EL (cell line): ENCODE data around the gene PFN1.
A peak's percentile ranks its signal among the peaks of the same experiment; 100 is the strongest.
"Not testable (repeated sequence)": the region's sequence is repeated elsewhere in the genome, so short reads cannot be mapped to it uniquely, and the experiment has no call there.

Experiments used
- DNase-seq: peaks from one replicate; pipeline ENCODE4 v3.0.0-alpha.2; 2016

PFN1 gene

DNA sequence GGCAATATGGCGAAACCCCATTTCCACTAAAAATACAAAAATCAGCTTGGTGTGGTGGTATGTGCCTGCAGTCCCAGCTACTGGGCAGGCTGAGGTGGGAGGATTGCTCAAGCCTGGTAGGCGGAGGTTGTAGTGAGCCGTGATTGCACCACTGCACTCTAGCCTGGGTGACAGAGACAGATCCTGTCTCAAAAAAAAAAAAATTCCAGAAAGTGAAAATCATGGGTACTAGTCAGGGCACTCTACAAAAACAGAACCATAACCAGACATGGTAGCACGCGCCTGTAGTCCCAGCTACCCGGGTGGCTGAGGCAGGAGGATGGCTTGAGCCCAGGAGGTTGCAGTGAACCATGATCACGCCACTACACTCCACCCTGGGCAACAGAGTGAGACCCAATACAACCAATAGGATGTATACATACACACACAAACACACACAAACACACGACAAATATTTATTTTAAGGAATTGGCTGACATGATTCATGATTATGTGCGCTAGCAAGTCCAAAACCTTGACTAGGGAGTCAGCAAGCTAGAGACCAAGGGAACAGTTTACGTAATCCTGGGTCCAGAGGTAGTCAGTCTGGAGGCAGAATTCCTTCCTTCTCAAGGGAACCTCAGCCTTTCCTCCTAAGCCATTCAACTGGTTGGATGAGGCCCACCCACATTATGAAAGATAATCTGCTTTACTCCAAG lies 27.8 kb downstream of the PFN1 start:
- peak; percentile 28 for DNase-seq

DNA sequence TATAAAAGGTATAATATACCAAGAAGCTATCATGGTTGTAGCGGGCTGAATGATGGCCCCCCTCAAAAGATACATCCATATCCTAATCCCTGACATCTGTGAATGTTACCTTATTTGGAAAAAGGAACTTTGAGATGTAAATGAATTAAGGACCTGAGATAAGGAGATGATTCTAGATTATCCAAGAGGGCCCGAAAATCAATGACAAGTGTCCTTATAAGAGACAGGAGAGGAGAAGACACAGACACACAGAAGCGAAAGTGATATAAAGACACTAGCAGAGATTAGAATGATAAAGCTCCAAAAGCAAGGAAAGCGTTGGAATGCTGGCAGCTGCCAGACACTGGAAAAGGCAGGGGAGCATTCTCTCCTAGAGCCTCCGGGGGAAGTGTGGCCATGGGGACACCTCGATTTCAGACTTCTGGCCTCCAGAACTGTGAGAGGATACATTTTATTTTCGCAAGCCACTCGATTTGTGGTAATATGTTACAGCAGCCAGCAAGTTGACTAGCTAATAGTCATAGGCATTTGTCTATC lies 28.8 kb downstream of the PFN1 start:
- DNase-seq, result no peak

DNA sequence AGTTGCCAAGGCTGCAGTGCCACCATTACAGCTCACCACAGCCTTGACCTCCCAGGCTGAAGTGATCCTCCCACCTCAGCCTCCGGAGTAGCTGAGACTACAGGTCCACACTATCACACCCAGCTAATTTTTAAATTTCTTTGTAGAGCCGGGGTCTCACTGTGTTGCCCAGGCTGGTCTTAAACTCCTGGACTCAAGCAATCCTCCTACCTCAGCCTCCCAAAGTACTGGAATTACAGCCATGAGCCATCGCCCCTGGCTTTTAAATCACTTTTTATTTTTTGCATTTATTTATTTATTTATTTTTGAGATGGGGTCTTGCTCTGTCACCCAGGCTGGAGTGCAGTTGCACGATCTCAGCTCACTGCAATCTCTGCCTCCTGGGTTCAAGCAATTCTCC lies 33.8 kb downstream of the PFN1 start:
- DNase-seq, result not testable (repeated sequence)

DNA sequence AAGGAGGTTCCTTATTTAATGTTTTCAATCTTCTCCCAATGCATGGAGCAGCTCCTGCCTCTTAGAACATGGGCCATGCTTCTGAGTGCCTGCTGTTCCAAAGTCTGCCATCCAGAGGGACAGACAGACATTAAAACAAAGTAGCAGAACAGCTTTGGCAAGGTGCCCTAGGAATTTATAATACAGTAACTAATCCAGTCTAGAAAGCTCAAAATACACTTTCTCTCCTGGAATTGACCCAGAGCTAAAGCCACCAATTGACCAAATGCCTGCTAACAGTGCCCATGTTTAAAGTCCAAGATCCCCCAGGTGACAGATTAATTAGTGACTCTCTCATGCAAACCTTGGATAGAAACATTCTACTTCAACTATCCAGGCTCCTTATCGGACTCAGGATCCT lies 34.3 kb downstream of the PFN1 start:
- DNase-seq, result peak; percentile 29

DNA sequence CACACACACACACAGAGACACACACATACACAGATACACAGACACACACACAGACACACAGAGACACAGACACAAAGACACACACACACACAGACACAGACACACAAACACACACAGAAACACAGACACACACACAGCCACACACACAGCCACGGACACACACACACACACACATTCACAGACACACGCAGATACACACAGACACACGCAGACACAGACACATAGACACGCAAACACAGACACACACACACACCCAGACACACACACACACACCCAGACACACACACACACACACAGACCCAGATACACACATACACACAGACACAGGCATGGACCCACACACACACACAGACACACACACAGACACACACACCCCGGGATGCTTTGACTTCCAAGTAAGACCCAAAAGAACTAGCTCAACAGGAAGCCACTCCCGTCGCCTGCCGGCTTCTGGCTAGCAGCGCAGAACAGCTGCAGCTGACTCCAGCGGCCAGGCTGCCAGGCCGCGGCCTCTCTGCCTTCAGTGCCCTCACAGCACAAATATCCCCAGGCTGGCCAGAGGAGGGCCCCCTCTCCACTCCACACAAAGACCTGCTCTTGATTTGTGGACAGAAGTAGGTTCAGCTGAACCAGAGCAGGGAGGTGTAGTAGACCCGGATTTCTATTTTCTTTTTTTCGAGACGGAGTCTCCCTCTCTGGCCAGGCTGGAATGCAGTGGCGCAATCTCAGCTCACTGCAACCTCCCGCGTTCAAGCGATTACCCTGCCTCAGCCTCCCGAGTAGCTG lies 39.4 kb downstream of the PFN1 start:
- peak; percentile 95 for DNase-seq

DNA sequence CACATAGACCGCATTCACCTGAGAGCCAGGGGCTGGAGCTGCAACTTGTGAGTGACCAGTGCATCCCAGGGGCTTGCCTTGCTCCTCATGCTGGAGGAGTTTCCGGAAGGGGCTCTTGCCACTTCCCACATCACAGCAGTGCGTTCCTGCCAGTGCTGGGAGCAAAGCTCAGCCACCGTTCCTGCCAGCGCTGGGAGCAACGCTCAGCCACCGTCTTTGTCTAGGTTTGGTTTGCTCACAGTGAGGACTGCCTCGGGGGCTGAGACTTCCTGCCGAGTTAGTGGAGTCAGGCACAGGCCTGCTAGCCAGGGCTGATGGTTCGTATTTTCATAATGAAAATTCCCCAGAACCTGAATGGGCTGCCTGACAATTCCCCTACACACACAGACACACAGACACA lies 40.0 kb downstream of the PFN1 start:
- peak; percentile 52 for DNase-seq

DNA sequence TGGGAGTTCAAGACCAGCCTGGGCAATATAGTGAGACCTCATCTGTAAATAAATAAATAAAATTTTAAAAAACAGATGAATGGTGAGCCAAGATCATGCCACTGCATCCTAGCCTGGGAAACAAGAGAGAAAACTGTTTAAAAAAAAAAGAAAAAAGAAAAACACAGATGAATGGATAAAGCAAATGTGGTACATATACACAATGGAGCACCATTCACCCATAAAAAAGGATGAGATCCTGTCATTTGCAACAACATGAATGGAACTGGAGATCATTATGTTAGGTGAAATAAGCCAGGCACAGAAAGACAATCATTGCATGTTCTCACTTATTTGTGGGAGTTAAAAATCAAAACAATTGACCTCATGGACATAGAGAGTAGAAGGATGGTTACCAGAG lies 41.7 kb downstream of the PFN1 start:
- not testable (repeated sequence) for DNase-seq

DNA sequence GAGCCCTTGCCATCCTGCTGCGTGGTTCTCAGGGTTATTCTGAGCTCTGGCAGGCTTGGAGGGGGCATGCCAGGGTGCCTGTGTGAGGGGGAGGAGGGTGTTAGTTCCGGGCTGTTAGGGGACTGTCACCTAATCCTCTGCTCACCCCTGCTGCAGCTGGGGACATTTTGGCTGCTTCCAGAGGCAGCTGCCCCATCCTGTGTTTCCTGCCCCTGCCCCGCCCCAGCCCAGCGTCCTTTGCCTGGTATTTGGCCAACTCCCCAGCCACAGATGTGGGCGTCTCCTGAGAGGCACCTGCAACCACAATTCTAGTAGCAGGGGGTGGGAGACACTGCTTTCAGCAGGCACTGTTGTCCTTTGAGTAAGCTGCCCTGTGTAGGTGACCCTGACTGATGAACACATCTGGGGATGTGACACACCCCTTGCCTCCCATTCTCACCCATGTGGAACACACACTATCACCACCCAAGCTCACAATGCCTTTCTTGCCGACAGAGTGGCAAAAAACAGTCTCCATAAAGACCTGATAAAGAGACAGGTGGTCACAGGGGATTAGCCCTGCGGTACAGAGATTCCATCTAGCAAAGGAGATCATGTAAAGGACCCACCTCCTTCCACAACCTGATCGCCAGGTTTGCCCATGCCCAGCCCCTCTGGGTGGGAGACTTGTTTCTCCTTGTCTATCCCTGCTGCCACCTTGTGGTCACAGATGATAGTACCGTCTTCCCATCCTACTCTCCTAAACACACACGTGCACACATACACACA lies 45.1 kb downstream of the PFN1 start, which contains the start of gene CHRNE:
CHRNE (minus strand) TSS at position 48 of the 768 bp plus-strand sequence; CDS start at position 13, 35 bp downstream.
- peak; percentile 72 for DNase-seq

DNA sequence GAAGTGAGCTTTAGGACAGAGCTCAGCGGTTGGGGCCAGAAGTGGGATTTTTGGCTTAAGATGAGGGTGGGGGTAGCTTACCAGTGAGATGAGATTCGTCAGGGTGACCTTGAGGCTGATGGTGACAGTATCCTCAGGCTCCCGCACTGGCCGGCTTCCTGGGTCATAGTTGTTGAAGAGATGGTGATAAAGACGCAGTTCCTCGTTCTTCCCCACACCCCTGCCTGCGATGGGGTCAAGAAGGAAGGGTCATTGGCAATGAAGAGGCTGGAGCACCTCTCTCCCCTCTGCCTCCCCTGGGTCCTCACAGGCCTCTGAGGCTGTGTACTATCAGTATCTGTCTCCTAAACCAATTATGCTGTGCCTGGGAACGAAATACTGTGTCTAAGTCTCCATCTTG lies 45.8 kb downstream of the PFN1 start:
- no peak for DNase-seq

DNA sequence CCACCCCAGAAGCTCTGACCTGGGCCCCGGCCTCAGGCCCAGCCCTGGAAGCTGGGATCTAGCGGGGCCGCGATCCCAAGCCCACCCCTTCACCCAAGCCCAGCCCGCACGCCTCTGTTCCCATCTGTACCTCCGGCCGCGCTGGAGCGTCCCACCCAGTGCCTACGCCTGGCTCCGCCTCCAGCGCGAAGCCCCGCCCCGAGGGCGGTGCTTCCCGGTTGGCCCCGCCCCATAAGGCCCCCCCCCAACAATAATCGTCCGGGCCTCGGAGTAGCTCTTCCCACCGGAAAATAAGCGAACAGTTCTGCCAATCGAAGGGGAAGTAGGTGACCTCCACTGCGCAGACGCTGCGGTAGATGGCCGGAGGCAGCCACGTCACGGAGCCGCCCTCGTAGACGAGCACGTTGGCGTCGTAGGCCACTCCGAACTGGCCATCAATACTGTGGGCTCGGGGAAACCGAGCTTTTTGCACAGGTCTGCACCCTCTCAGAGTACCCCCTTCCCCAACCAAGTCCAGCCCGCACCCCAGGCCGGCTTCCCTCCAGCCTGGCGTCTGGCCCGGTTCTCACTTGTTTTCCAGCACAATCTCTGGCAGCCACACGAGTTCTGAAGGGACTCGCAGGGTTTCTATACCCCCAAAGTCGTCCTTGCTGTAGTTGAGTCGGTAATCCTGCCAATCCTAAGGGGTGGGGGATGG lies 46.5 kb downstream of the PFN1 start:
- DNase-seq, result no peak

DNA sequence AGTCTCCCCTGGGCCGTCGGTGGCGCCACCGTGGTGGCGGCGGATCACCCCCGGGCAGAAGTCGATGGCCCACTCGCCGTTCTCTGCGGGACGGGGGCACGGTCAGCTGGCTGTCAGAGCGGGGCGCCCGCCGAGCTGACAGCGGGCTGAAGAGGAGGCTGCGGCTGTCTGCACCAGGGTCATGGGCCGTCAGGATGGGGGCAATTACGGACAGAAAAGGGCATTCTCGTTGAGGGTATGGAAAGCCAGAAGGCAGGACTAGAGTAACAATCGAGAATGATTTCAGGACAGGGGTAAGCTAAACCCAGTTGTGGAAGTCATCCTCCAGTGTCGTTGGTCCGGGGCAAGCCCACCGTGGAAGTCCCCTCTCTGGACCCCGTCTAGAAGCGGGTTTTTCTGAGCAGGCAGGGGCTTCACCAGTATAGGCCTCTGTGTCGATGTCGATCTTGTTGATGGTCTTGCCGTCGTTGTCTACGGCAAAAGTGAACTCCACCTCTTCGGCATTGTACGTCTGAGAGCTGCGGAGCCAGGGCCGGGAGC lies 47.2 kb downstream of the PFN1 start:
- DNase-seq, result no peak

DNA sequence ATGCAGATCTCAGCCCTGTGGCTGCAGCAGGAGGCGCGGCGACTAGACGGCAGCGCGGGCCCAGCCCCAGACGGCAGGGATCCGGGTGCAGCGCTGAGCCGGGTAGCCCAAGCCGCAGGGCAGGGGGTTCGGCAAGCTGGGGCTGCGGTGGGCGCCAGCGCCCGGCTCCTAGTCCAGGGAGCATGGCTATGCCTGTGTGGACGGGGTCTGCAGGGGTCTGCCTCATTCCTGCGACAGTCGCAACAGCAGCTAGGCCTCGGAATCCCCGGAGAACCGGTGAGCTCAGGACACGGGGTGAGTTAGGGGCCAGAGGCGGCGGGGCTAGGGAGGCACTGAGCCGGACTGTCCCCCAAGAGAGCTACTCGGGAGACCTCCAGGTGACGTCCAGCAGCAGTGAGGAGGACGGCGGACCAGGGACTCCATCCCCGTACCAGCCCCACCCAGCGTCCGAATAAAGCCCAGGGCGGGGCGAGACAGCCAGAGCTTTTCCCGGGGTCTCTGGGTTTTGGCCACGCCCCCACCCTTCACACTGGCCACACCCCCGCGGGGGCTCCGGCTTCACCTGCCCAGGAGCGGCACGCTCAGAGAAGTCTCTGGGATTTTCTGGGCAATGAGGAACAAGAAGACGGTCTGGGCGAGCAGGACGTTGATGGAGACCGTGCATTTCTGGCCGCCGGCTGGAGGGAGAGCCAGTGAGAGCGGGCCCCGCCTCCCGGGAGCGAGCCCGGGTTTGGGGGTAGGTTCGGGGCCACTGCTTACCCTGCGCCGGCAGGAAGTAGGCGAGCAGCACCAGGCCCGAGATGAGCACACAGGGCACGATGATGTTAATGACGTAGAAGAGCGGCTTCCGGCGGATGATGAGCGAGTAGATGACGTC lies 47.9 kb downstream of the PFN1 start:
- DNase-seq, result no peak

DNA sequence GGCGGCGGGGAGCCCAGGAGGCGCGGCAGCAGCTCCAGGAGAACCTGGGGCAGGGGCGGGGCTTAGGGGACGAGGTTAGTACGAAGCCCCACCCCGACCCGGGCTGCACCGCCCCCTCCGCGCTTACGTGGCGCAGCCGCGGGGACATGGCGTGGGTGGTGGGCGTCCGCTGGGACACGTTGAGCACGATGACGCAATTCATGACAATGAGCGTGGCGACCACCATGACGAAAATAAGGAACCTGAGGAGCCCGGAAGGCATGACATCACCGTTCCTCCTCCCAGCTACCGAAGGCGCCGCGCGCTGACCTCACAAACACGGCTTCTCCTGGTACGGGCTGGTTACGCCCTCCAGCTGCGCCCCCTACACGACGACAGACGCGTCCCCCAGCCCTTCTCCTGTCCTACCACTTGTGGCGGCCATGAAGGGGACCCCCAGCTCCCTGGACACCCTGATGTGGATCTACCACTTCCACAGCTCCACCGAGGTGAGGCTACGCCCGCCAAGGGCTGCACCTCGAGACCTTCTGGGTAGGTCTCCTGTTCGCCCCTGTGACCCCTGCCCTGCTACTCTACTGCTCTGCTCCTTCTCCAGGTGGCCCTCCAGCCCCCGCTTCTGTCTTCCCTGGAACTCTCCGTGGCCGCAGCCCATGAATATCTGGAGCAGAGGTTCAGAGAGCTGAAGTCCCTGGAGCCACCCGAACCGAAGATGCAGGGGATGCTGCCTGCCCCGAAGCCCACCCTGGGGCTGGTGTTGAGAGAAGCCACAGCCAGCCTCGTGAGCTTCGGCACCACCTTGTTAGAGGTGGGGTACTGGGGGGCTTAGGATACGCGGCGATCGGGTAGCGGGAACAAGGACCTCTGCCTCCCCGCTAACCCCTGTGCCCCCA lies 48.7 kb downstream of the PFN1 start, which contains the start of gene C17orf107:
C17orf107 (plus strand) TSS at position 196 of the 890 bp plus-strand sequence; CDS start at position 423, 227 bp downstream.
- peak; percentile 68 for DNase-seq

DNA sequence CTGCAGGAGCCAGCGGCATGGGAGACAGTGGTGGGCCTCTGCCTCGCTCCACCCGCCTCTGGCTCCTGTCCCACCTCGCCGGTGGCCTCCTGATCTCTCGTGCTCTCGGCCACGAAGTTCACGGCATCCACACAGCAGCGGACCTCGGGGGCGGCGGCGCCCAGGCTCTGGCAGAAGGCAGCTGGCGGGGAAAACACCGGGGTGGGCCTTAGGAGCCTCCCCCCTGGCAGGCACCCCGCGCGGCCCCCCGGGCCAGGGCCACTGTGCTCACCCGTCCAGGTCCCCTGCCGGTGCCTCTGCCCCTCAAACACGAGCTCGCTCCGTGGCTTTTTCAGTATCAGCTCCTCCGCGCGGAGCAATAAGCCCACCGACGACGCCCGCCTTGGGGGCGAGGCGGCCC lies 49.4 kb downstream of the PFN1 start:
- DNase-seq, result no peak

DNA sequence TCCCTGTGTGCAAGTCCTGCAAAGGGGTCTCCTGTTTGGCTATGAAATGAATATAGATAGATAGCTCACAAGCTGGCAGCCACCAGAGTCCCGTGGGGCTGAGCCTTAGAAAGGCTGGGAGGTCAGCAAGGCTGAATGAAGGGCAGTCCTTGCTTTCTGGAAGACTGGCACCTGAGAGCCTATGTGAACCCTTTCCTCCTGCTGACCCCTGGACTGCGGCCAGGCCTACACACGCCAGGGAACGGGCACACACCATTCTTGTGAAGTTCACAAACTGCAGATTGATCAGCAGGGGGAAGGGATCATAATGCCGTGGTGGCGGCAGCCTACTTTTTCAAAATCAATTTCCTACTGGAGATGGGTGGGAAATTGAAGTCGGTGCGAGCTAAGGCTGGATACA lies 50.0 kb downstream of the PFN1 start:
- no peak for DNase-seq

DNA sequence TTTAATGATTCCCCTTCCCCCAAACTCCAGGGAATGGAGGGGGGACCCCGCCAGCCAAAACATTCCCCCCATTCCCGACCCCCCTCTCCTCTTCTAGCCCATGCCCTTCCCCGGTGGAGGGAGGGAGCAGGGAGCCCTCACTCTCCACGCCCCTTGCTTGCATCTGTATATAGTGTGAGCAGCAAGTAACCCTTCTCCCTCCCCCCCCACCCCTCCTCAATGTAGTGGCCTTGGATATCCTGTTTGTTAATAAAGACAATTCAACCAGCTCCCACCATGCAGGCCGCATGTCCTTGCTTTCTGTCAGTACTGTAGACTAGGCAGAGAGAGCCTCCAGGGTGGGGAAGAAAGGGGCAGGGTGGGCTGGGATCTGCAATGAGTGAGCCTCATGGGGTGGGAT lies 50.5 kb downstream of the PFN1 start:
- DNase-seq, result no peak

DNA sequence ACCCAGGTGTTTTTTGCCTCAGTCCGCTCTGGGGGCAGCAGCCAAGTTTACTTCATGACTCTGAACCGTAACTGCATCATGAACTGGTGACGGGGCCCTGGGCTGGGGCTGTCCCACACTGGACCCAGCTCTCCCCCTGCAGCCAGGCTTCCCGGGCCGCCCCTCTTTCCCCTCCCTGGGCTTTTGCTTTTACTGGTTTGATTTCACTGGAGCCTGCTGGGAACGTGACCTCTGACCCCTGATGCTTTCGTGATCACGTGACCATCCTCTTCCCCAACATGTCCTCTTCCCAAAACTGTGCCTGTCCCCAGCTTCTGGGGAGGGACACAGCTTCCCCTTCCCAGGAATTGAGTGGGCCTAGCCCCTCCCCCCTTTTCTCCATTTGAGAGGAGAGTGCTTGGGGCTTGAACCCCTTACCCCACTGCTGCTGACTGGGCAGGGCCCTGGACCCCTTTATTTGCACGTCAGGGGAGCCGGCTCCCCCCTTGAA lies 51.1 kb downstream of the PFN1 start:
- DNase-seq, result no peak

DNA sequence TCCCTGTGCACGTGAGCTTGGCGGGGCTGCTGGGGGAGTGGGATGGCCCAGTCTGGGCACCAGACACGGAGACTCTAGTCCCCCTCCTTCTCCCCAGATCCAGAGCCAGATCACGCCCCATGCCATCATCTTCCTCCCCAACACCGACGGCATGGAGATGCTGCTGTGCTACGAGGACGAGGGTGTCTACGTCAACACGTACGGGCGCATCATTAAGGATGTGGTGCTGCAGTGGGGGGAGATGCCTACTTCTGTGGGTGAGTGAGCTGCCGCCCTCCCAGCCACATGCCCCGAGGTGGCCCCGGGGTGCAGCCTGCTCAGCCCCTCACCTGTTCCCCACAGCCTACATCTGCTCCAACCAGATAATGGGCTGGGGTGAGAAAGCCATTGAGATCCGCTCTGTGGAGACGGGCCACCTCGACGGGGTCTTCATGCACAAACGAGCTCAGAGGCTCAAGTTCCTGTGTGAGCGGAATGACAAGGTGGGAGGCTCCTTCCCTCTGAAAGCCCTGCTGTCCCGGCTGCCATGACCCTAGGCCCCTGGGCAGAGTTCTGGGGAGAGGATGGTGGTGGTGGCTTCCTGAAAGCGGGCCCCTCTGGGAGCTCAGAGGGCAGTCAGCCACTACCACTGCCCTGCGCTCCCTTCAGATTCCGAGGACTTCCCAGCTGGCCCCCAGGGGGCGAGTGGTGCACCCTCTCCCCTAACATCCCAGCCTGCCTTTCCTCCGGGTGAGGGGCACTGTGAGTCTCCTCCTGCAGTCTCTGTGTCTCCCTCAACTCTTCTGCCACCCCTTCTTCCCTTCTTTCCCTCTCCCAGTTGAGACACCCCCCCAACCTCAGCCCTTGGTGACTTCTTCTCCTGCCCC lies 51.8 kb downstream of the PFN1 start:
- no peak for DNase-seq
